ENCODE measurements around the gene NSD2.
"Not testable (repeated sequence)": the region's sequence is repeated elsewhere in the genome, so short reads cannot be mapped to it uniquely, and the experiment has no call there.

NSD2 gene

GRCh38 chr4:1842339-1842895 lies 28.8 kb upstream of the NSD2 start:
- no peak for FAIRE-seq

- no peak for FAIRE-seq
Observed at GRCh38 chr4:1842993-1843448, 28.2 kb upstream of the NSD2 start.

GRCh38 chr4:1843852-1844251 lies 27.3 kb upstream of the NSD2 start:
- FAIRE-seq: no peak

GRCh38 chr4:1844618-1845017 lies 26.6 kb upstream of the NSD2 start:
- FAIRE-seq: not testable (repeated sequence)

GRCh38 chr4:1846580-1846979 lies 24.6 kb upstream of the NSD2 start:
- FAIRE-seq: no peak

- no peak for FAIRE-seq
Observed at GRCh38 chr4:1850276-1850675, 20.9 kb upstream of the NSD2 start.

- no peak for FAIRE-seq
Observed at GRCh38 chr4:1851160-1851559, 20.0 kb upstream of the NSD2 start.

GRCh38 chr4:1851575-1852410 lies 19.4 kb upstream of the NSD2 start:
- no peak for FAIRE-seq

- FAIRE-seq: no peak
Observed at GRCh38 chr4:1852904-1853623, 18.1 kb upstream of the NSD2 start.

GRCh38 chr4:1854752-1855151 lies 16.4 kb upstream of the NSD2 start:
- no peak for FAIRE-seq

- no peak for FAIRE-seq
Observed at GRCh38 chr4:1855333-1856070, 15.7 kb upstream of the NSD2 start.

GRCh38 chr4:1856071-1856942 lies 14.9 kb upstream of the NSD2 start, which contains the start of gene LETM1:
LETM1 (minus strand) TSS chr4:1856156; CDS start chr4:1855950, 206 bp downstream.
- FAIRE-seq: no peak

GRCh38 chr4:1856943-1857699 lies 14.1 kb upstream of the NSD2 start:
- no peak for FAIRE-seq

GRCh38 chr4:1857931-1858330 lies 13.3 kb upstream of the NSD2 start:
- no peak for FAIRE-seq

GRCh38 chr4:1859389-1859753 lies 11.8 kb upstream of the NSD2 start:
- FAIRE-seq: no peak

GRCh38 chr4:1862055-1862911 lies 8.9 kb upstream of the NSD2 start:
- FAIRE-seq: no peak

GRCh38 chr4:1862961-1863296 lies 8.3 kb upstream of the NSD2 start:
- FAIRE-seq: no peak

GRCh38 chr4:1863297-1864033 lies 7.7 kb upstream of the NSD2 start:
- no peak for FAIRE-seq

All from islet of Langerhans (tissue), 1 donor.